Measurements from ENCODE around the gene PRC1.
"Not testable (repeated sequence)": the region's sequence is repeated elsewhere in the genome, so short reads cannot be mapped to it uniquely, and the experiment has no call there.

PRC1 gene

GRCh38 chr15:90994417-90995311 lies at the start of gene PRC1:
PRC1 (minus strand) TSS chr15:90994535; CDS start chr15:90994417, 118 bp downstream.
- DNase-seq (ENCODE audit: low read depth): peak; percentile 91

GRCh38 chr15:91043202-91043874 lies 49.0 kb upstream of the PRC1 start:
- no peak for DNase-seq (ENCODE audit: low read depth)

GRCh38 chr15:91040856-91041255 lies 46.5 kb upstream of the PRC1 start:
- no peak for DNase-seq (ENCODE audit: low read depth)

- DNase-seq (ENCODE audit: low read depth): no peak
Measured at GRCh38 chr15:91039996-91040395, 45.7 kb upstream of the PRC1 start.

GRCh38 chr15:91032919-91033803 lies 38.8 kb upstream of the PRC1 start:
- no peak for DNase-seq (ENCODE audit: low read depth)

GRCh38 chr15:91031796-91032195 lies 37.5 kb upstream of the PRC1 start:
- no peak for DNase-seq (ENCODE audit: low read depth)

- DNase-seq (ENCODE audit: low read depth): no peak
Measured at GRCh38 chr15:91027677-91028076, 33.3 kb upstream of the PRC1 start.

- no peak for DNase-seq (ENCODE audit: low read depth)
Measured at GRCh38 chr15:91023720-91024119, 29.4 kb upstream of the PRC1 start.

- DNase-seq (ENCODE audit: low read depth): no peak
Measured at GRCh38 chr15:91022832-91023129, 28.4 kb upstream of the PRC1 start.

- DNase-seq (ENCODE audit: low read depth): peak; percentile 47
Measured at GRCh38 chr15:91022075-91022831, 27.9 kb upstream of the PRC1 start, which contains the start of gene VPS33B. VPS33B (minus strand) TSS chr15:91022594; CDS start chr15:91022249, 345 bp downstream.

GRCh38 chr15:91021516-91022074 lies 27.3 kb upstream of the PRC1 start:
- no peak for DNase-seq (ENCODE audit: low read depth)

- DNase-seq (ENCODE audit: low read depth): no peak
Measured at GRCh38 chr15:91018158-91018557, 23.8 kb upstream of the PRC1 start.

GRCh38 chr15:91017716-91018115 lies 23.4 kb upstream of the PRC1 start:
- no peak for DNase-seq (ENCODE audit: low read depth)

GRCh38 chr15:91013701-91014100 lies 19.4 kb upstream of the PRC1 start:
- DNase-seq (ENCODE audit: low read depth): not testable (repeated sequence)

GRCh38 chr15:91007266-91007665 lies 12.9 kb upstream of the PRC1 start:
- DNase-seq (ENCODE audit: low read depth): no peak

GRCh38 chr15:91001209-91001608 lies 6.9 kb upstream of the PRC1 start:
- DNase-seq (ENCODE audit: low read depth): no peak

- no peak for DNase-seq (ENCODE audit: low read depth)
Measured at GRCh38 chr15:90998737-90999136, 4.4 kb upstream of the PRC1 start.

GRCh38 chr15:90994059-90994416 lies 297 bp downstream of the PRC1 start:
- no peak for DNase-seq (ENCODE audit: low read depth)

- DNase-seq (ENCODE audit: low read depth): no peak
Measured at GRCh38 chr15:90991587-90992285, 2.6 kb downstream of the PRC1 start.

GRCh38 chr15:90990446-90990845 lies 3.9 kb downstream of the PRC1 start:
- no peak for DNase-seq (ENCODE audit: low read depth)

Data from stimulated activated CD8-positive, alpha-beta memory T cell treated with anti-CD3 and anti-CD28 coated beads, Interleukin-15, amount 100 ng/mL, for 24 hours (primary cell).